T-helper 2 cell treated with Interferon-gamma antibody and Interleukin-4, amounts not matched to agents 5 μg/mL and 100 μg/mL, for 36 hours (primary cell): Measurements from ENCODE around the gene ARSA.
"Not testable (repeated sequence)": the region's sequence is repeated elsewhere in the genome, so short reads cannot be mapped to it uniquely, and the experiment has no call there.

Experiments used
- DNase-seq: peaks from one replicate; pipeline ENCODE4 v3.0.0; 2021; ENCODE audit warnings: low spot score
- H3K27ac Mint-ChIP-seq: one replicate; pipeline ENCODE4 v1.8.0; 2021; ENCODE audit warnings: mild to moderate bottlenecking, mixed read lengths
- H3K27me3 Mint-ChIP-seq: one replicate; pipeline ENCODE4 v1.8.0; 2021; ENCODE audit warnings: low read depth, mixed read lengths
- H3K36me3 Mint-ChIP-seq: one replicate; pipeline ENCODE4 v1.8.0; 2021; ENCODE audit warnings: low read depth, mixed read lengths
- H3K4me1 Mint-ChIP-seq: one replicate; pipeline ENCODE4 v1.8.0; 2021; ENCODE audit warnings: low read depth, mixed read lengths
- H3K4me3 Mint-ChIP-seq: one replicate; pipeline ENCODE4 v1.8.0; 2022; ENCODE audit warnings: mild to moderate bottlenecking, moderate library complexity, mixed read lengths
- H3K9me3 Mint-ChIP-seq: one replicate; pipeline ENCODE4 v1.8.0; 2021; ENCODE audit warnings: mixed read lengths

The ARSA gene

DNA sequence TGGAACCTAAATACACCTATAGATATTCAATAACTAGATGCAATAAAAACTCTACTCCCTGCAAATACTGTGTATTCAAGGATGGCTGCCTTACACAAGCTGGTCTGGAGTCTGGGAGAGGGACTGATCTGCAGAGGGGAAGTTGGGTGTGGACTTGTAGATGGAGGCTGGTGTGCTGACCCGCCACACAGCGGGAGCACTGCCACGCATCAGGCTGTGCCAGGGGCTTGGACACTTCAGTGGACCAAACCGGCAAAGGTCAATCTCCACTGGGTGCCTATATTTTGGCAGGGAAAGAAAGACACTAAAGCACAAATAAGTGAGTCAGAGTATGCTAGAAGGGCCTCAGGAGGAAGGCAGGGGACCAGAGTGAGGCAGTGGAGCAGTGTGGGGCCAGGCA is 42.6 kb upstream of the ARSA start:
- H3K4me1 Mint-ChIP-seq, result peaks cover 2% of the 10 kb centered on the region
- no peaks in the 10 kb centered on the region for H3K9me3 Mint-ChIP-seq
- no peak overlapping the region for H3K4me3 Mint-ChIP-seq
- H3K36me3 Mint-ChIP-seq, result no peaks in the 10 kb centered on the region
- H3K27ac Mint-ChIP-seq, result no peak overlapping the region
- no peak for DNase-seq
- H3K27me3 Mint-ChIP-seq, result peaks cover 44% of the 10 kb centered on the region

DNA sequence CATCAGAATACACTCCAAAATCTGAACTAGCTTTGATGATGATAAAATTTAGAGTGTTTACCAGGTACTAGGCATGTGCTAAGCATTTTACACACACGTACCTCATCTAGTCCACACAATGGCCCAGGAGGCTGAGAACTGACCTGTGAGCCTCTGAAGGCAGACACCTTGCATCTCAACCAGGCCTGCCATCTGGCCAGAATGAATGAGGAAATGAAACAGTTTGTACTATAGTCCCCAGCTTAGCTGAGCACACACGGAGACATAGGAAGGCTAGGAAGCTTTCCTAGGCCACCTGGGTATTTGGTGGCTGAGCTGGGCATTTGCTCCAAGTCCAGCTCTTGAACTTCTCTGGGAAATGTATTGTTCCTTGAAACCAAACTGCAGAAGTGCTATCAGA is 37.8 kb upstream of the ARSA start:
- H3K27me3 Mint-ChIP-seq, result peaks cover 13% of the 10 kb centered on the region
- no peak for DNase-seq
- no peak overlapping the region for H3K27ac Mint-ChIP-seq

GRCh38 chr22:50665212-50665611 is 37.3 kb upstream of the ARSA start:
- no peaks in the 10 kb centered on the region for H3K4me1 Mint-ChIP-seq
- no peak overlapping the region for H3K4me3 Mint-ChIP-seq
- no peaks in the 10 kb centered on the region for H3K9me3 Mint-ChIP-seq
- no peak overlapping the region for H3K27ac Mint-ChIP-seq
- no peaks in the 10 kb centered on the region for H3K36me3 Mint-ChIP-seq
- peaks cover 11% of the 10 kb centered on the region for H3K27me3 Mint-ChIP-seq
- DNase-seq, result no peak

More for the DNA sequence above, 37.8 kb upstream of the ARSA start:
- no peak overlapping the region for H3K4me3 Mint-ChIP-seq
- no peaks in the 10 kb centered on the region for H3K9me3 Mint-ChIP-seq
- no peaks in the 10 kb centered on the region for H3K36me3 Mint-ChIP-seq
- H3K4me1 Mint-ChIP-seq, result no peaks in the 10 kb centered on the region

GRCh38 chr22:50660306-50660705 is 32.4 kb upstream of the ARSA start:
- Mint-ChIP-seq H3K4me1 (no peaks in the 10 kb centered on the region), H3K36me3 (no peaks in the 10 kb centered on the region), H3K4me3 (no peak overlapping the region), H3K9me3 (no peaks in the 10 kb centered on the region), H3K27me3 (peaks cover 5% of the 10 kb centered on the region), H3K27ac (no peak overlapping the region)
- no peak for DNase-seq

- not testable (repeated sequence) for DNase-seq
Observed at GRCh38 chr22:50659711-50660110, 31.8 kb upstream of the ARSA start.

DNA sequence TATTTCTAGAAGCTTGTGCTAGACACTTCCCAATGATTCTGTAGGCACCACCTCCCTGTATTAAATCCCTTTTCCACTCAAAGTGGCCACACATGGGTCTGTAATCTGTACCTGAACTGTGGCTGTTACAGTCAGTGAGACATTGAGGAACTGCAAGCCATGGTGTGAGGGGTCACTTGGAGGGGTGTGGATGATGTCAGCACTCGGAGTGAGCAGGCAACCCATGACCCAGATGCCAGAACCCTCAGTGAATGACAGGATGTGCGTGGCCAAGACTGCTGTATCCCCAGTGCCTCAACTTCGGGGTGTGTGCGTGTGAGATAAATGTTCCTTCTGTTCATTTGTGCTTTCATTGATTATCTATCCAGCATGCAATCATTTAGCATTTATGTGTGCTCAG is 30.0 kb upstream of the ARSA start:
- Mint-ChIP-seq H3K4me3 (no peak overlapping the region), H3K27me3 (peaks cover 5% of the 10 kb centered on the region), H3K9me3 (no peaks in the 10 kb centered on the region), H3K36me3 (no peaks in the 10 kb centered on the region), H3K4me1 (no peaks in the 10 kb centered on the region), H3K27ac (no peak overlapping the region)
- no peak for DNase-seq

More at GRCh38 chr22:50659711-50660110, 31.8 kb upstream of the ARSA start:
- H3K27me3 Mint-ChIP-seq, H3K36me3 Mint-ChIP-seq, H3K4me1 Mint-ChIP-seq, H3K9me3 Mint-ChIP-seq, H3K4me3 Mint-ChIP-seq, H3K27ac Mint-ChIP-seq: not testable (repeated sequence)

GRCh38 chr22:50656122-50657070 is 28.4 kb upstream of the ARSA start:
- peaks cover 5% of the 10 kb centered on the region for H3K27me3 Mint-ChIP-seq
- no peaks in the 10 kb centered on the region for H3K9me3 Mint-ChIP-seq
- DNase-seq, result no peak
- H3K4me1 Mint-ChIP-seq, result no peaks in the 10 kb centered on the region
- H3K36me3 Mint-ChIP-seq, result no peaks in the 10 kb centered on the region
- no peak overlapping the region for H3K27ac Mint-ChIP-seq
- H3K4me3 Mint-ChIP-seq, result no peak overlapping the region

GRCh38 chr22:50654664-50655063 is 26.7 kb upstream of the ARSA start:
- not testable (repeated sequence) for H3K9me3 Mint-ChIP-seq, DNase-seq, H3K4me3 Mint-ChIP-seq, H3K4me1 Mint-ChIP-seq, H3K27ac Mint-ChIP-seq, H3K36me3 Mint-ChIP-seq, H3K27me3 Mint-ChIP-seq

GRCh38 chr22:50653256-50653655 is 25.3 kb upstream of the ARSA start:
- no peaks in the 10 kb centered on the region for H3K27me3 Mint-ChIP-seq
- no peak for DNase-seq
- H3K4me3 Mint-ChIP-seq, result no peak overlapping the region
- H3K27ac Mint-ChIP-seq, result no peak overlapping the region
- H3K9me3 Mint-ChIP-seq, result peaks cover 12% of the 10 kb centered on the region
- no peaks in the 10 kb centered on the region for H3K4me1 Mint-ChIP-seq
- H3K36me3 Mint-ChIP-seq, result peaks cover 4% of the 10 kb centered on the region

GRCh38 chr22:50643821-50644101 is 15.8 kb upstream of the ARSA start:
- H3K27me3 Mint-ChIP-seq, H3K4me1 Mint-ChIP-seq, DNase-seq, H3K27ac Mint-ChIP-seq, H3K36me3 Mint-ChIP-seq, H3K4me3 Mint-ChIP-seq: not testable (repeated sequence)
- H3K9me3 Mint-ChIP-seq, result peaks cover 15% of the 10 kb centered on the region

DNA sequence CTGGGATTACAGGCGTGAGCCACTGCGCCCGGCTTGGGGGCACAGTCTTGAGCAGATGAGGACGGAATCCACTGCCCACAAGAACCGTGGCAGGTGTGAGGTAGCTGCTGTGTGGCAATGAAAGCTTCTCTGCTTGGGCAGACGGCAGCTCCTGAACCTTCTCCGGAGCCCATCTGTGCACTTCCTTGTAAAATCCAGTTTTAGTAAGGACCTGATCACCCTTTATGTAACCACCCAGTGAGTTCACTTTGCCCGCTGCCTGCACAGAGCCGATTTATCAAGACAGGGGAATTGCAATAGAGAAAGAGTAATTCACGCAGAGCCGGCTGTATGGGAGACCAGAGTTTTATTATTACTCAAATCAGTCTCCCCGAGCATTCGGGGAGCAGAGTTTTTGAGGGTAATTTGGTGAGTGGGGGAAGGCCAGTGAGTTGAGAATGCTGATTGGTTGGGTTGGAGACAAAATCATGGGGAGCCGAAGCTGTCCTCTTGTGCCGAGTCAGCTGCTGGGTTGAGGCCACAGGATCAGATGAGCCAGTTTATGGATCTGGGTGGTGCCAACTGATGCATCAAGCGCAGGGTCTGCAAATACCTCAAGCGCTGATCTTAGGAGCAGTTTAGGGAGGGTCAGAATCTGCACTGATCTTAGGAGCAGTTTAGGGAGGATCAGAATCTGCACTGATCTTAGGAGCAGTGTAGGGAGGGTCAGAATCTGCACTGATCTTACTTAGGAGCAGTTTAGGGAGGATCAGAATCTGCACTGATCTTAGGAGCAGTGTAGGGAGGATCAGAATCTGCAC is 15.3 kb upstream of the ARSA start:
- H3K27me3 Mint-ChIP-seq, result not testable (repeated sequence)

GRCh38 chr22:50641696-50642607 is 14.0 kb upstream of the ARSA start:
- H3K27me3 Mint-ChIP-seq, result peaks cover 6% of the 10 kb centered on the region
- no peak overlapping the region for H3K27ac Mint-ChIP-seq
- no peak overlapping the region for H3K4me3 Mint-ChIP-seq
- DNase-seq, result no peak
- H3K9me3 Mint-ChIP-seq, result peaks cover 8% of the 10 kb centered on the region
- no peaks in the 10 kb centered on the region for H3K4me1 Mint-ChIP-seq
- H3K36me3 Mint-ChIP-seq, result no peaks in the 10 kb centered on the region

More for the DNA sequence above, 15.3 kb upstream of the ARSA start:
- DNase-seq, H3K4me1 Mint-ChIP-seq, H3K36me3 Mint-ChIP-seq, H3K4me3 Mint-ChIP-seq, H3K27ac Mint-ChIP-seq: not testable (repeated sequence)
- peaks cover 11% of the 10 kb centered on the region for H3K9me3 Mint-ChIP-seq

DNA sequence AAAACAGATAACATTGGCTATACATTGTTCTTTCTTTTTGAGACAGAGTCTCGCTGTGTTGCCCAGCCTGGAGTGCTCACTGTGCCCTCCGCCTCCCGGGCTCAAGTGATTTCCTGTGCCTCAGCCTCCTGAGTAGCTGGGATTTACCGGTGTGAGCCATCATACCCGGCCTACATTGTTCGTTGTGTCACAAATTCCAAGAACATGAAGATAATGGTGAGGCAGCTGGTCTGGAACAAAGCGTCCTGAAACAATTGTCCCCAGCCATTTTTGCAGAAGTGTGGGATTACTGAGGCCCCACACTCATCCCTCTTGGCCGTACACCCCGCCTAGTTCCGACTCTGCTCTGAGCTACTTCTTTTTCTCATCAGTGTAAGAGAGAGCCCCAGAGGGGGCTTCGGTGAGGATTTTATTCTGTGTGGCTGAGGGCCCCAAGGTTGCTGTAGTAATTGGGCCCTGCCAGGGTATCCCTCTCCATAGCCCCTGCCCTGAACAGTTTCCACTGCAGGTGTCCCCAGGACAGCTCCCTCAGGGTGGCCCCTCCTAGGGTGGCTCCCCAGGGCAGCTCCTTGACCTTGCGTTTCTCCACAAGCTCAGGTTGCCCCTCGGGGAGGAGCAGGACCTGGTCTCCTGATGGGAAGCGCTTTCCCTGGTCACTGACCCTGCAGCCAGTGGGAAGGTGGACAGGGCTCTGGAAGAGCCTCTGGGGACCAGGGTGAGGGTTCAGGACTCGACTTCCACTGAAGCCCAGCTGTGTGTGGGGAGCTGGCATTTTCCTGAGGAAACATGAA is 13.1 kb upstream of the ARSA start:
- Mint-ChIP-seq H3K27ac (no peak overlapping the region), H3K4me3 (no peak overlapping the region)

More for the DNA sequence above, 13.1 kb upstream of the ARSA start:
- H3K4me1 Mint-ChIP-seq, result no peaks in the 10 kb centered on the region
- H3K36me3 Mint-ChIP-seq, result no peaks in the 10 kb centered on the region
- DNase-seq, result no peak
- peaks cover 3% of the 10 kb centered on the region for H3K9me3 Mint-ChIP-seq
- H3K27me3 Mint-ChIP-seq, result peaks cover 2% of the 10 kb centered on the region
